Hematopoietic multipotent progenitor cell treated with erythropoietin and hydrocortisone succinate and interleukin-3 and kit ligand, for 6 days (in vitro differentiated cells): ENCODE measurements around the gene CTDNEP1.

ENCODE experiments used
- DNase-seq: peaks from one replicate; pipeline ENCODE4 v3.0.0-alpha.2; 2015

The CTDNEP1 gene

GRCh38 chr17:7251661-7252175 is at the start of gene CTDNEP1:
Gene CTDNEP1 (minus strand): TSS chr17:7251734. CDS start chr17:7251296, 438 bp downstream.
- DNase-seq: peak; percentile 100

- DNase-seq: peak; percentile 88
Measured at GRCh38 chr17:7296189-7296861, 44.8 kb upstream of the CTDNEP1 start.

- DNase-seq: peak; percentile 49
Measured at GRCh38 chr17:7295230-7296180, 44.0 kb upstream of the CTDNEP1 start.

- DNase-seq: peak; percentile 84
Measured at GRCh38 chr17:7294614-7295153, 43.1 kb upstream of the CTDNEP1 start, which contains the start of gene YBX2. Gene YBX2 (minus strand): TSS chr17:7294639. CDS start chr17:7294500, 139 bp downstream.

GRCh38 chr17:7293816-7294613 is 42.5 kb upstream of the CTDNEP1 start:
- DNase-seq: peak; percentile 82

GRCh38 chr17:7293159-7293558 is 41.6 kb upstream of the CTDNEP1 start:
- DNase-seq: no peak

GRCh38 chr17:7292729-7293128 is 41.2 kb upstream of the CTDNEP1 start:
- DNase-seq: no peak

GRCh38 chr17:7292194-7292593 is 40.7 kb upstream of the CTDNEP1 start:
- no peak for DNase-seq

- no peak for DNase-seq
Measured at GRCh38 chr17:7290685-7291084, 39.2 kb upstream of the CTDNEP1 start.

GRCh38 chr17:7290166-7290565 is 38.6 kb upstream of the CTDNEP1 start:
- no peak for DNase-seq

- DNase-seq: no peak
Measured at GRCh38 chr17:7289256-7290032, 37.9 kb upstream of the CTDNEP1 start.

- no peak for DNase-seq
Measured at GRCh38 chr17:7285679-7286078, 34.1 kb upstream of the CTDNEP1 start.

- no peak for DNase-seq
Measured at GRCh38 chr17:7284911-7285310, 33.4 kb upstream of the CTDNEP1 start.

- DNase-seq: no peak
Measured at GRCh38 chr17:7283471-7284216, 32.1 kb upstream of the CTDNEP1 start.

- DNase-seq: peak; percentile 89
Measured at GRCh38 chr17:7282752-7283321, 31.3 kb upstream of the CTDNEP1 start.

GRCh38 chr17:7281953-7282751 is 30.6 kb upstream of the CTDNEP1 start:
- peak; percentile 46 for DNase-seq

- DNase-seq: peak; percentile 98
Measured at GRCh38 chr17:7281074-7281952, 29.8 kb upstream of the CTDNEP1 start, which contains the start of gene SLC2A4. Gene SLC2A4 (plus strand): TSS chr17:7281718. CDS start chr17:7281935, 217 bp downstream.

GRCh38 chr17:7280519-7281073 is 29.1 kb upstream of the CTDNEP1 start:
- peak; percentile 94 for DNase-seq
